Astrocyte of the hippocampus (primary cell): ENCODE results near the gene WBP11.
"Not testable (repeated sequence)": the region's sequence is repeated elsewhere in the genome, so short reads cannot be mapped to it uniquely, and the experiment has no call there.

Experiments
- DNase-seq: peaks from one replicate; pipeline ENCODE4 v3.0.0; 2011; ENCODE audit warnings: low read depth, low spot score

Gene WBP11

DNA sequence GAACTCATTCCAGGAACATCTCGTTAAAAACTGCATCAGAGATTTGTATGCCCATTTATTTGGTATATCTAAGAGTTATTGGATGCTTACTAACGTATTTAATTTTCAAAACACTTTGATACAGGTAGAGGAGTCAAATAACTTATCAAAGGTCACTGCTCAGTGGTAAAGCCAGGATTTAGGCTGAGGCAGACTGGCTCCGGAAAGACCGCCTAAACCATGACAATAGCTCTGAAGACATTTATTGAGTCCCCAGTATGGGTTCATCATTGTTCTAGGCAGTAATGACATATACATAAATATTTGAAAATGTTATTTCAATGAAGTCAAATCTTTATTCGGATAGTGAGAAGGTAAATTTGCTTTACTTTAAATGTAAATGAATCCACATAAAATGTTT is 30.3 kb downstream of the WBP11 start:
- DNase-seq, result no peak

DNA sequence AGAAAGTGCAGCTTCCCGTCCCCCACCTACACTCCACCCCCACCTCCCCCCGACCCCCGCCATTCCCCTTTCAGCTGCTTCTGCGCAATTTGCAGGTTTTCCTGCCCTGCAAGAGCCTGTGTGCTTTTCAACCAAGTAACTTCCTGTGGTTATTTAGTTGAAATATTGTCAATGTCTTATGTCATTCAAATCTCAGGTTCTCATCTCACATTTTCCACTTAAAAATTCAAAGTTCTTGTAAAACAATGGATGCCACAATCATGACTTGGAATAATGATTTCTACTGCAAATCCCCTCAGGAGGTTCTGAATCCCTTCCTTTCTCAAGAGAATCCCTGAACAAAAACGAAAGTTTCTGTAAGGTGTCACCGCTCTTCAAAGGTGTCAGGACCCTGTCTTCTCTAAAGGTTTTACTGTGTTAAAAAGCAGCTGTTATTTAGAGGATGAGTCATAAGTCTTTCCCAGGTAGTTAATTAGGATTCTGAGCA is 31.6 kb downstream of the WBP11 start:
- DNase-seq, result no peak

DNA sequence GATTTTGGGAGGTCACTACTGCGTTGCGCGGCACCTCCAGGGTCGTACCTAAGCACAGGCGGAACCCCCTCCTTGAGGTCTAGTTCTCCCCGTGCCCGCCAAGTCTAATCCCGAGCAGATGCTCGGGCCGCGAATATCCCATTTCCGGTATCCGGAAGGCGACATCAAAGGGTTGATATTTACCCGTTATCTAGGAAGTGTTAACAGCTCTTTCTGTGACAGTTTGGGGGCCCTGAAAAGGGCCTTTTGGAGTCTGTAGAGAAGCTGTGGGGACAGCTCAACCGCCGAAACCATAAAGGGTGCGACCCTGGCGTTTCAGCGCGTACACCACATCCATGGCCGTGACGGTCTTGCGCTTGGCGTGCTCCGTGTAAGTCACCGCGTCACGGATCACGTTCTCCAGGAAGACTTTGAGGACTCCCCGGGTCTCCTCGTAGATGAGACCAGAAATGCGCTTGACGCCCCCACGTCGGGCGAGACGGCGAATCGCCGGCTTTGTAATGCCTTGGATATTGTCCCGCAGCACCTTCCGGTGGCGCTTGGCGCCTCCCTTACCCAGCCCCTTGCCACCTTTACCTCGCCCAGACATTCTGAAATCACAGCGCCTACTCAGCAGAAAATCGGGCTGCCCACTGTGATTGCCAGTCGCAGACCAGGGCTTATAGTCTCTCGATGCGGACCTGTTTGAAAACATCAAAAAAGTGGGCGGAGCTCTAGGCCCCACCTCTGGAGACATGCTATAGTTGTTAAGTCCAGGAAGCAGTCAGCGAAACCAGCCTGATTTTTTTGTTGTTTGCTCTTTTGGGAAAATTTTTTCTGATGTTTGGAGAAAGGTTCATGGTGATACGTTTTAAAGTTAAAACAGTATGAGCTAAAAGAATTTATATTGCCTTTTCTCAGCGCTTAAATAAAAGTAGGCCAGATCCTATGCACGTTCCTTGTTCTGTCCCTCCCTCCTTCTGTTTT is 32.5 kb downstream of the WBP11 start:
- peak; percentile 94 for DNase-seq

DNA sequence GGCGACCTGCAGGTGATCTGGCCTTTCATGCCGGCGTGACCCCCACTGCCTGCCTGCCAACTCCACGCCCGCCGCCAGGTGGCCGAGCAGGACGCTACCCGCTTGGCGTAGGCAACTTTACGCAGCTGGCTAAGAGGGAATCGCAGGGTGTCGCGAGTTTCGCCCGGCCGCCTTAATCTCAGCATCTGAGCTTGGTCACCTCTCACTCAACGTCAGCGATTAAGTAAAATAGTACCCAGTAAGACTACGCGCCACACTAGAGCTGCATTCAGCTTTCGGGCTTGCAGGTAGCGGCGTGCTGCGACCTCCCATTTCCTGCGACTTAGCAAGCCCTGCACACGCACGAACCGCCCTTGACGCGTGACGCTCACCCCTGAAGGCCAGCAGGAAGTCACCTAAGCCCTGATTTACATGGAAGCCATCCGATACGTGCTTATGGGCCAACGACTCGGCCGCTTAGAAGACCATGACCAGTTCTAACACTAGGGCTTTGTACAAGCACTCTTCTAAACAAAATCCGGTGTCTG is 33.2 kb downstream of the WBP11 start:
- DNase-seq, result peak; percentile 88

DNA sequence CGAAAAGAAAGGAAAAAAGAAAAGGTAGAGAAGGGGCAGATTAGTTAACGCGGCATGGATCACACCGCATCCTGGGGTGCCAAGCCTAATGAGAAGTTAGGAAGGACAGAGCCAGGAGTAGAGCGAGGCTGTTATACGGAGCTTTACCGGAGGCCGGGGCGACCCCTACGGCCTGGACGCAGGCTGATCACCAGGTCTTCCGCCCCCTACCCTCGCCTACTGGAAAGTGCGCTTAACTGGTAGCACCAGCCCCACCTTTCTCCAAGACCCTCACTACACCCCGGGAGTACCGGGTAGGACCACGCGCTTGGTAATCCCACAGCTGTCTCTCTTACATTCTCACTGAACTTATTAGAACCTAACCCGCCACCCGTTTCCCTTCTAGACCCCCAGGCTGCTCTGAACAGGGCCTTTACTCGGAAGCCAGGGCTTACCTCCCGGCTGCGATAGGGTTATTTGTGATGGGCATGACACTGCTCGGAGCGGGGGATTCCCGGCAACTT is 33.8 kb downstream of the WBP11 start:
- DNase-seq, result peak; percentile 55

DNA sequence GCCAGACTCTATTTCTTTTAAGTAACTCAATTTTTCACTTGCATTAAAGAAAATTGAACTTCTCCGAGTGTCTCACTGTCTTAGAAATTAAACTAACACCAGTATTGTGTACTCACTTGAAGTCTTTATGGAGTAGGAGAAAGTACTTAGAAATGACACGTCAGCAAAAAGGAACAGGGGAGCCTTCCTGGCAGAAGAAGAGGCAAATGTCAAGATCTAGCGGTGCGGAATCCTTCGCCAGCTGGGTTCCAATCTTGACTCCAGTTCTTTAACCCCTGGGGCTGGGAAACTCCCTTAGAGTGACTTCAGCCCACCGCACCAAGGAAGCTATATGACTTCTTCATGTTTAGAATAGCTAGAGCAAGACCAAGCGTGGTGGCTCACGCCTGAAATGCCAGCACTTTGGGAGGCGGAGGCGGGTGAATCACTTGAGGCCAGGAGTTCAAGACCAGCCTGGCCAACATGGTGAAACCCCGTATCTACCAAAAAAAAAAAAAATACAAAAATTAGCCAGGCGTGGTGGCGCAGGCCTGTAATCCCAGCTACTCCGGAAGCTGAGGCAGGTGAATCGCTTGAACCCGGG is 34.4 kb downstream of the WBP11 start:
- DNase-seq, result no peak

DNA sequence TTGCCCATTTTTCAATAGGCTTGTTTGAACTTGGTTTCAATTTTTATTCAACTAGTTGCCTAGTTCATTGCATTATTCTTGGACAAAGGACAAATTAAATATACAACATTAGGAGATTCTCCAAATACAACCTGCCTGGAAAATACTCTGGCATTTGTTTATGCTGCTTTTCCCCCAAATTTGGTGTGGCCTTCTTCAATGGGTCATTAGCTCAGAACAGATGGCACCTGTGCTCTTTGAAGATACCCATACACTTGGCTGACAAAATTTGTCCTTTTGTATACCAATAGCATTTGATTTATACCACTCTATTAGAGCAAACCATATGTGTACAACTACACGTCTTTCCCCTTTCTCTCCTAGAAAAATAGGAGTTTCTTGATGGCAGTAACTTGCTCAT is 35.7 kb downstream of the WBP11 start:
- no peak for DNase-seq

DNA sequence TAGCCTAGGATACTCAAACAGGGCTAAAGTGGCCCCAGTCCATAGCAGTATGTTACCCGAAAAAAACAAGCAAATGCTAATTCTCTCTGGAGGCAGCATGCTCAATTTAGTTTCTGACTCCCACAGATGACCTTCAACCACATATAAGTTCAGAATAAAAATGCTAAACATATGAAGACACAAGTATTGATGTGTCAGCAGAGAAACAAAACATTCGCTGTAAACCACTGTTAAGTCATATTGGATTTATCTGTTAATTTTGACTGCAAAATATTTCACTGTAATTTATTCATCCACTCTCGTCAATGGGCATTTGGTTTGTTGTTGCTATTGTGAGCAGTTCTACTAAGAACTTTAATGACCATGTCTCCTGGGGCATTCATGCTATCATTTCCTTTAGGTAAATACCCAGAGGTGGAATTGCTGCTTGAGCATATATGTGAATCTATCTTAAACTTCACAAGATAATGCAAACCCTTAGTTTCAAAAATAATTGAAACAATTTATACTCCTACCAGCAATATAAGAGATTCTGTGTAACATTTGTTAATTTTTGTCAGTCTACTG is 36.5 kb downstream of the WBP11 start:
- no peak for DNase-seq

DNA sequence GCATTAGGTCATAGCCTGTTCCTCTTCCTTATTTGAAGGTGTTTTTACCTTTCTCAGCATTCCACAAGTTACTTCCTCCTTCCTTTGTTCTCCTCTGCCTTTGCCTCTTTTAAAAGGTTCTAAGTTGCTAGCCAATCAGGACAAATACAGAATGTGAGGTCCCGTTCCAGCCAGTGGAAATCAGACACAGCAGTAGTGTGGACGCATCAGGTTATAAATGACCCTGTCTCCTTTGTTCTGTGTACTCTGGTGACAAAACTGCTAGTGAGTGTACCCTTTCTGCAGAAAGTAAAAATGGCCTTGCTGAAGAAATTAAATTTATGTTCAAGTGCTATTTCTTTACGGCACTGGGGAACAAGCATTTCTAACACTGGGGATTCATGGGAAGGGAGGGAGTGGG is 37.3 kb downstream of the WBP11 start:
- DNase-seq, result not testable (repeated sequence)

DNA sequence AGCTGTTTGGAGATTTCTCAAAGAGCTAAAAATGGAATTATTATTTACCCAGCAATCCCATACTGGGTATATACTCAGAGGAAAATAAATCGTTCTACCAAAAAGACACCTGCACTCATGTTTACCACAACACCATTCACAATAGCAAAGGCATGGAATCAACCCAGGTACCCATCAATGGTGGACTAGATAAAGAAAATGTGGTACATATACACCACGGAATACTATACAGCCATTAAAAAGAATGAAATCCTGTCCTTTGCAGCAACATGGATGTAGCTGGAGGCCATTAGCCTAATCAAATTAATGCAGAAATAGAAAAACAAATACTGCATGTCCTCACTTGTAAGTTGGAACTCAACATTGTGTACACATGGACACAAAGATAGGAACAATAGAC is 37.9 kb downstream of the WBP11 start:
- DNase-seq, result no peak

DNA sequence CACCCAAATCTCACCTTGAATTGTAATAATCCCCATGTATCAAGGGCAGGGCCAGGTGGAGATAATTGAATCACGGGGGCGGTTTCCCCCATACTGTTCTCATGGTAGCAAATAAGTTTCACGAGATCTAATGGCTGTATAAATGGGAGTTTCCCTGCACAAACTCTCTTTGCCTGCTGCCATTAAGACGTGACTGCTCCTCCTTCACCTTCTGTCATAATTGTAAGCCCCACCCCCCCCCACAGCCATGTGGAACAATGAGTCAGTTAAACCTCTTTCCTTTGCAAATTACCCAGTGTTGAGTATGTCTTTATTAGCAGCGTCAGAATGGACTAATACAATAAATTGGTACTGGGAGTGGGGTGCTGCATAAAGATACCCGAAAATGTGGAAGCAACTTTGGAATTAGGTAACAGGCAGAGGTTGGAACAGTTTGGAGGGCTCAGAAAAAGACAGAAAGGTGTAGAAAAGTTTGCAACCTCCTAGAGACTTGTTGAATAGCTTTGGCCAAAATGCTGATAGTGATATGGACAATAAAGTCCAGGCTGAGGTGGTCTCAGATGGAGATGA is 43.5 kb downstream of the WBP11 start:
- not testable (repeated sequence) for DNase-seq

DNA sequence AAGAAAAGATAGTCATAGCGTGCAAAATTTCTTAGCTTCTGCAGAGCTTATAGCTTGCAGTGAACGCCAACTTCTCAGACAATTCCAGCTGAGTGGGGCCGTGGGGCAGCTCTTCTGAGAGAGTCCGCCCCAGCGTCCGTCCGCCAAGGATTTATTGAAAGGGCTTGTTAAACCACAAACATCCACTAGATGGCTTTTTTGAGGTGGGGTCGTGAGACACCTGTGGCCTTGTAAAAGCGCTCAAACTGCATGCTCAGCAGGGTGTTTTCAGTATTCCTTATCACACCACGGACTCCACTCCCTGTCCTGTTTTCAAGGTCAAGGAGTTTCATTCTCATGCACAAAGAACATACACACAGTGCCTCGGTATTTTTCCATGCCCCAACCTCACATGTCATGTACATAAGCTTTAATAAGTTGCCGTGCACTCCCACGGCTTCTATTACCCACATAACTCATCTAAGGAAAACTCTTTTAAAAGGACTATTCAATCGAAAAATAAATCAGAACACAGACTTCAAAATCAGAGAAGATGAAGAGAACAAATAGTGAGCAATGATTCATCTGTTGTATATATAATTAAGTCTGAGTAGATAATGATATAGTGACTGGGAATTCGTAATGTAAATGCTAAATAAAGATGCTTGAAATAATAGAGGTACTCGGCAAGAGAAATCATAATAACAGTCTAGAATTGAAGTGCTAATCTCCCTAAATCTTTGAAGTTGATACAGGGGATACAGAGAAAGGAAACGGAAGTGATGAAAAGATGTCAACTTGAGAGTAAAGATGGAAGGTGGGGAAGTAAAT is 46.7 kb downstream of the WBP11 start:
- DNase-seq, result no peak

DNA sequence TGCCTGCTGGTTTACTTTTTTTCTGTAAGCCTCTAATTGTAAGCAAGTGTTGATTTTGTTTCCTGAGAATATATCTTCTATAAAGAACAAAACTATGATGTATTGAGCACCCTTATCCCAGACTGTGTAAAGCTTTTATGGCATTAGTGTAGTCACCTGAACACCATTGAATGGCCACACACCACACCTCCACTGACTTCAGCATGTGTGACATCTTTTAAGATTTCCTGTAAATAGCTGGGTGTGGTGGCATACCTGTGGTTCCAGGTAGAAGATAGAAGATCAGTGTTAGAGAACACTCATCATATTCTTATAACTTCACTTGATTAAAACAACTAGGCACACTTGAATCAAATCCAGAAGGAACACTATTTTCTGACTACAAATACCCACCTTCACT is 51.3 kb downstream of the WBP11 start:
- no peak for DNase-seq

DNA sequence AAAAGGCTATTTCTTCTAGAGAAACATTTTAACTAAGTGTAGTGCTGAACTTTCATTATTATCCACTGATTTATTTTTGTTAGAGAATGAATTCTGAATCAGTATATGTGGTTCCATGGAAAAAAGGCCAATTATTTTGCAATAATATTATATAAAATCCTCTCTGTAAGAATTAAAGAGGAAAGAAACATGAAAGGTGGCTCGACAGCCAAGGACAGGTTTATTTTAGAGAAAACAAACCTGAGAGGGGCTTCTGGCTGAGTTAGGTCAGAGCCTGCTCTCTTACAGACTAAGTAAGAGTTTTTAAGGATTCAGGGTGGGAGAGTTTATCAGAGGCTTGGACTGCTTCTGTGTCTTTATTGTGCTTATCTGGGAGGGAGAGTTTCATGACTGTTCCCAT is 60.2 kb downstream of the WBP11 start:
- no peak for DNase-seq

DNA sequence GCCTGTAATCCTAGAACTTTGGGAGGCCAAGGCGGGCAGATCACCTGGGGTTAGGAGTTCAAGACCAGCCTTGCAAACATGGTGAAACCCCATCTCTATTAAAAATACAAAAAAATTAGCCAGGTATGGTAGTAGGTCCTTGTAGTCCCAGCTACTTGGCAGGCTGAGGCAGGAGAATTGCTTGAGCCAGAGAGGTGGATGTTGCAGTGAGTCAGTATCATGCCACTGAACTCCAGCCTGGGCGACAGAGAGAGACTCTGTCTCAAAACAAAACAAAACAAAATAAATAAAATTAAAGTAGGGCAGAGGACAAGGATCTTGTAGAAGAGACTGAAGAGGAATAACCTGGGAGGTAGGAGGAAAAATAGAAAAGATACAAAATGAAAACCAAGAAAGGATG is 61.3 kb downstream of the WBP11 start:
- DNase-seq, result no peak

DNA sequence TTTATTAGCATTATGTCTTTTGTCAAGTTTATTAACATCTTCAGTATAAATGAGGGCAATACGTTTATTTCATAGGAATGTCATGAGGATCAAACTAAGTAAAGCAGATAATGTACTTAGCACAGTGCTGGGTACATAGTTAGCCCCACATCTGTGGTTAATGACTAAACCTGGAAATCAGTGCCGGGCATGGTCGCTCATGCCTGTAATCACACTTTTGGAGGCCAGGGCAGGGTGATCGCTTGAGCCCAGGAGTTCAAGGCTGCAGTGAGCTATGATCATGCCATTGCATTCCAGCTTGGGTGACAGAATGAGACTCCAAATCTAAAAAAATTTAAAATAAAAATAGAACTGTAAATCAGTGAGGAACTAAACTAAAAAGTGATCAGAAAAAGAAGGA is 62.1 kb downstream of the WBP11 start:
- no peak for DNase-seq

DNA sequence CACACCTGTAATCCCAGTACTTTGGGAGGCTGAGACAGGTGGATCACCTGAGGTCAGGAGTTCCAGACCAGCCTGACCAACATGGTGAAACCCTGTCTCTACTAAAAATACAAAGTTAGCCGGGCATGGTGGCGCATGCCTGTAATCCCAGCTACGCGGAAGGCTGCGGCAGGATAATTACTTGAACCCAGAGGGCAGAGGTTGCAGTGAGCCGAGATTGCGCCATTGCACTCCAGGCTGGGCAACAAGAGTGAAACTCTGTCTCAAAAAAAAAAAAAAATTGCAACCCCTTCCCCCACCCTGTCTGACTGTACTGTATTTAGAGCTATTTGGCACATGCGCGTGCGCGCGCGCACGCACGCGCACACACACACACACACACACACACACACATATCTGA is 66.8 kb downstream of the WBP11 start:
- DNase-seq, result not testable (repeated sequence)
